IMR-90 (cell line): Measurements from ENCODE around the gene AEN. TPM values are rescaled to one million over a fixed set of nuclear protein-coding genes. Genes with fewer than 3 reads are reported as not detected.

Experiments used
- ATAC-seq: fragments of 200-7000 bp; cut with Tn5 transposase; 2 replicates; pipeline ENCODE4 v1.9.1; 2020; ENCODE audit warnings: low read depth, mild to moderate bottlenecking, moderate library complexity
- BruUV-seq: library from RNA; stranded (reverse); fragments of 400-500 nt; replicated peaks from 2 replicates; lab custom pipeline; 2021; lab: Mats Ljungman, UMichigan
- CTCF ChIA-PET: fragments of 300-600 bp; formaldehyde crosslinking; extraction: SDS; loops from one replicate; lab custom pipeline; 2021; ENCODE audit warnings: antibody characterized with exemption; lab: Yijun Ruan, JAX
- POLR2A ChIA-PET: fragments of 300-600 bp; sonication (Branson Sonifier 250); formaldehyde crosslinking; loops from one replicate; lab custom pipeline; 2022; ENCODE audit warnings: antibody characterized with exemption; ENCODE audit not compliant: unreplicated experiment; lab: Charles Lee
- DNase-seq: peaks from one replicate; pipeline ENCODE4 v3.0.0; 2013
- H2AFZ ChIP-seq: replicated peaks from 2 replicates; pipeline ENCODE3; 2013; ENCODE audit warnings: low read length, mild to moderate bottlenecking; ENCODE audit not compliant: poor library complexity
- H2AK5ac ChIP-seq: 2 replicates; pipeline ENCODE4 v1.6.1; 2013; ENCODE audit warnings: low read depth, low read length, inconsistent platforms
- H2AK9ac ChIP-seq: replicated peaks from 2 replicates; pipeline ENCODE3; 2013; ENCODE audit warnings: mild to moderate bottlenecking, low read depth, low read length, moderate library complexity; ENCODE audit not compliant: poor library complexity
- H2BK120ac ChIP-seq: 2 replicates; pipeline ENCODE4 v1.6.1; 2013; ENCODE audit warnings: low read depth, low read length, inconsistent platforms
- H2BK15ac ChIP-seq: 3 replicates; pipeline ENCODE4 v1.6.1; 2013; ENCODE audit warnings: low read depth, low read length, inconsistent platforms
- H2BK20ac ChIP-seq: 2 replicates; pipeline ENCODE4 v1.6.1; 2013; ENCODE audit warnings: low read depth, mild to moderate bottlenecking, inconsistent platforms, low read length, moderate library complexity
- H2BK5ac ChIP-seq: 2 replicates; pipeline ENCODE4 v1.6.1; 2013; ENCODE audit warnings: mild to moderate bottlenecking, low read depth, low read length, inconsistent platforms; ENCODE audit not compliant: poor library complexity, severe bottlenecking
- H3K14ac ChIP-seq: replicated peaks from 2 replicates; pipeline ENCODE4 v1.6.1; 2013; ENCODE audit warnings: low read depth, low read length, inconsistent platforms
- H3K18ac ChIP-seq: 2 replicates; pipeline ENCODE4 v1.6.1; 2013; ENCODE audit warnings: low read depth, low read length, control low read depth
- H3K23ac ChIP-seq: 2 replicates; pipeline ENCODE4 v1.6.1; 2013; ENCODE audit warnings: low read depth, low read length, inconsistent platforms
- H3K27ac ChIP-seq: 2 replicates; pipeline ENCODE4 v1.5.1; 2013; ENCODE audit warnings: mild to moderate bottlenecking, control low read depth, low read length; ENCODE audit not compliant: insufficient read depth
- H3K27me3 ChIP-seq: 2 replicates; pipeline ENCODE4 v1.6.1; 2013; ENCODE audit warnings: low read length; ENCODE audit not compliant: control insufficient read depth, insufficient read depth
- H3K36me3 ChIP-seq: 2 replicates; pipeline ENCODE4 v1.6.1; 2013; ENCODE audit warnings: low read length, mixed read lengths; ENCODE audit not compliant: control insufficient read depth, insufficient read depth
- H3K4ac ChIP-seq: 2 replicates; pipeline ENCODE4 v1.6.1; 2013; ENCODE audit warnings: low read depth, low read length, inconsistent platforms
- H3K4me1 ChIP-seq: 2 replicates; pipeline ENCODE4 v1.6.1; 2013; ENCODE audit warnings: low read length, mixed read lengths; ENCODE audit not compliant: control insufficient read depth, insufficient read depth
- H3K4me2 ChIP-seq: 2 replicates; pipeline ENCODE4 v1.6.1; 2013; ENCODE audit warnings: low read depth, mild to moderate bottlenecking, control low read depth, low read length, moderate library complexity
- H3K4me3 ChIP-seq: 2 replicates; pipeline ENCODE4 v1.5.1; 2013; ENCODE audit warnings: low read depth, mild to moderate bottlenecking, control low read depth, low read length, moderate library complexity; ENCODE audit not compliant: insufficient read depth
- H3K56ac ChIP-seq: 2 replicates; pipeline ENCODE4 v1.6.1; 2013; ENCODE audit warnings: low read length, inconsistent platforms; ENCODE audit not compliant: insufficient read depth; ENCODE audit errors: extremely low read depth
- H3K79me1 ChIP-seq, 2 experiments: 2 replicates each; pipeline ENCODE4 v1.6.1; 2013; ENCODE audit warnings: low read length in 2 of 2, inconsistent platforms in 1 of 2, low read depth in 1 of 2
- H3K9ac ChIP-seq: 2 replicates; pipeline ENCODE4 v1.6.1; 2013; ENCODE audit warnings: low read depth, low read length, control low read depth
- H3K9me1 ChIP-seq: 2 replicates; pipeline ENCODE4 v1.6.1; 2013; ENCODE audit warnings: low read length, inconsistent platforms; ENCODE audit not compliant: insufficient read depth
- H3K9me3 ChIP-seq: 2 replicates; pipeline ENCODE4 v1.6.1; 2013; ENCODE audit warnings: low read length; ENCODE audit not compliant: control insufficient read depth, insufficient read depth
- H4K20me1 ChIP-seq: 2 replicates; pipeline ENCODE4 v1.6.1; 2013; ENCODE audit warnings: low read length, inconsistent platforms; ENCODE audit not compliant: insufficient read depth
- H4K5ac ChIP-seq: 2 replicates; pipeline ENCODE4 v1.6.1; 2013; ENCODE audit warnings: mild to moderate bottlenecking, low read depth, low read length, control low read depth
- H4K8ac ChIP-seq, 2 experiments: 2 replicates each; pipeline ENCODE4 v1.6.1; 2013; ENCODE audit warnings: low read depth in 2 of 2, low read length in 2 of 2, control low read depth in 1 of 2, inconsistent platforms in 1 of 2
- H4K91ac ChIP-seq: 2 replicates; pipeline ENCODE4 v1.6.1; 2013; ENCODE audit warnings: low read depth, low read length, inconsistent platforms; ENCODE audit not compliant: insufficient read depth
- CTCF ChIP-seq: conservative IDR thresholded peaks from 2 replicates; pipeline ENCODE4 v1.5.1; 2012; ENCODE audit warnings: mild to moderate bottlenecking, low read depth, low read length, improper control_type of control experiment
- RAD21 ChIP-seq: IDR thresholded peaks from 2 replicates; pipeline ENCODE4 v1.6.1; 2012; ENCODE audit warnings: low read length, improper control_type of control experiment
- WGBS, 2 experiments: methylation state at CpG; one replicate each; pipeline versions ENCODE4 v1.1.5 to v1.1.7; 2013; ENCODE audit warnings: missing lambda C conversion rate in 2 of 2; ENCODE audit not compliant: insufficient read length in 1 of 2; ENCODE audit errors: extremely low coverage in 2 of 2; 5-methylcytosine and 5-hydroxymethylcytosine counted together
- dilution Hi-C: fragments of 300-500 bp; cut with HindIII; formaldehyde crosslinking; loops from one replicate; pipeline ENCODE4 v1.14.3; 2018; ENCODE audit warnings: low sequenced_read_pairs; ENCODE audit not compliant: unreplicated experiment
- in situ Hi-C: fragments of 300-500 bp; cut with MboI; formaldehyde crosslinking; loops from 3 replicates; pipeline ENCODE4 v1.14.3; 2019; ENCODE audit warnings: low sequenced_read_pairs, inconsistent platforms, mixed read lengths
- intact Hi-C: fragments of 100-400 bp; cut with micrococcal nuclease; formaldehyde crosslinking; loops from 2 replicates; pipeline ENCODE4 v1.10.0; 2022
- polyA plus RNA-seq, 3 experiments: library from polyadenylated mRNA; depleted of rRNA; stranded (reverse); fragments of >200 nt; gene quantifications; 2 replicates each; pipeline ENCODE4 v1.2.3, GENCODE V29; 2012; ENCODE audit warnings: low replicate concordance in 1 of 3
- total RNA-seq: library from RNA; depleted of rRNA; stranded (reverse); fragments of >200 nt; gene quantifications from 2 replicates; pipeline ENCODE4 v1.2.3, GENCODE V29; 2012

The AEN gene
- total and polyA plus RNA-seq, 2 of the 4 experiments (the other 2 are of a cell fraction) = 48.6 to 85.5 TPM

GRCh38 chr15:88606070-88606794 is 14.9 kb upstream of the AEN start:
- ATAC-seq (no peak), DNase-seq (no peak)
- Histone ChIP-seq H2BK120ac (no peak overlapping the region), H3K23ac (no peak overlapping the region), H2BK5ac (no peak overlapping the region), H3K4me2 (no peak overlapping the region), H3K9me3 (no peaks in the 10 kb centered on the region), H2AK5ac (no peak overlapping the region), H3K36me3 (no peaks in the 10 kb centered on the region), H3K56ac (no peak overlapping the region), H3K4me3 (no peak overlapping the region), H2AFZ (no peak overlapping the region), H4K20me1 (no peaks in the 10 kb centered on the region), H4K5ac (no peak overlapping the region), H3K14ac (no peak overlapping the region), H3K4me1 (no peaks in the 10 kb centered on the region), H3K27me3 (peaks cover 59% of the 10 kb centered on the region), H3K27ac (no peak overlapping the region), H3K18ac (no peak overlapping the region), H3K79me1 (no peaks in the 10 kb centered on the region), H4K8ac (no peak overlapping the region), H3K9me1 (no peaks in the 10 kb centered on the region), H3K4ac (no peak overlapping the region), H4K91ac (no peak overlapping the region), H2AK9ac (no peak overlapping the region), H2BK20ac (no peak overlapping the region), H2BK15ac (no peak overlapping the region), H3K9ac (no peak overlapping the region)
- intact Hi-C loops (no loop called here), in situ Hi-C loops (no loop called here), dilution Hi-C loops (no loop called here)
- WGBS, 2 experiments = 7% methylated on average over 7 of the region's 26 CpGs; no CpG with 5 or more reads in 1 of the 2 experiments
- no TSS peak for BruUV-seq
- ChIA-PET CTCF (no interaction called here), POLR2A (no interaction called here)
- TF ChIP-seq RAD21 (no peak), CTCF (no peak)
